WTC11 (cell line): ENCODE data around the gene WNK1. TPM values are rescaled to one million over a fixed set of nuclear protein-coding genes. Genes with fewer than 3 reads are reported as not detected.

Experiments
- ATAC-seq: fragments of 200-7000 bp; cut with Tn5 transposase; 2 replicates; pipeline ENCODE4 v1.10.0; 2021; ENCODE audit warnings: mild to moderate bottlenecking, moderate library complexity
- CTCF ChIA-PET: fragments of 300-600 bp; sonication (Branson Sonifier 250); formaldehyde crosslinking; loops from one replicate; lab custom pipeline; 2021; ENCODE audit warnings: antibody characterized with exemption; lab: Charles Lee
- POLR2A ChIA-PET: fragments of 350-600 bp; sonication (Branson Sonifier 250); formaldehyde crosslinking; loops from one replicate; lab custom pipeline; 2021; ENCODE audit warnings: antibody characterized with exemption; lab: Charles Lee
- DNase-seq: peaks from one replicate; pipeline ENCODE4 v3.0.0; 2021; ENCODE audit warnings: low spot score
- H3K27ac Mint-ChIP-seq: 2 replicates; pipeline ENCODE4 v1.8.0; 2021; ENCODE audit warnings: mixed read lengths
- H3K27me3 Mint-ChIP-seq: 2 replicates; pipeline ENCODE4 v1.8.0; 2021; ENCODE audit warnings: low read depth, mild to moderate bottlenecking, moderate library complexity, mixed read lengths
- H3K36me3 Mint-ChIP-seq: 2 replicates; pipeline ENCODE4 v1.8.0; 2021; ENCODE audit warnings: mixed read lengths
- H3K4me1 Mint-ChIP-seq: 2 replicates; pipeline ENCODE4 v1.8.0; 2022; ENCODE audit warnings: mixed read lengths
- H3K4me3 Mint-ChIP-seq: 2 replicates; pipeline ENCODE4 v1.8.0; 2021; ENCODE audit warnings: mild to moderate bottlenecking, moderate library complexity, mixed read lengths
- H3K9me3 Mint-ChIP-seq: 2 replicates; pipeline ENCODE4 v1.8.0; 2021; ENCODE audit warnings: mixed read lengths
- AFF4 ChIP-seq: sonication (generic); formaldehyde crosslinking; IDR thresholded peaks from 2 replicates; pipeline ENCODE4 v1.8.1; 2023; ENCODE audit warnings: mild to moderate bottlenecking, missing genetic modification reagents, borderline replicate concordance
- ETV6 ChIP-seq: sonication (generic); formaldehyde crosslinking; IDR thresholded peaks from 2 replicates; pipeline ENCODE4 v1.8.1; 2022; ENCODE audit warnings: mild to moderate bottlenecking, missing genetic modification reagents
- NR3C1 ChIP-seq: sonication (generic); formaldehyde crosslinking; conservative IDR thresholded peaks from 2 replicates; pipeline ENCODE4 v1.8.1; 2023; ENCODE audit warnings: low read depth, mild to moderate bottlenecking, missing genetic modification reagents
- SMAD4 ChIP-seq: sonication (generic); formaldehyde crosslinking; IDR thresholded peaks from 2 replicates; pipeline ENCODE4 v1.8.0; 2022; ENCODE audit warnings: mild to moderate bottlenecking, missing genetic modification reagents
- TEAD4 ChIP-seq: sonication (generic); formaldehyde crosslinking; IDR thresholded peaks from 2 replicates; pipeline ENCODE4 v1.8.0; 2022; ENCODE audit warnings: mild to moderate bottlenecking, missing genetic modification reagents
- USF2 ChIP-seq: sonication (generic); formaldehyde crosslinking; IDR thresholded peaks from 2 replicates; pipeline ENCODE4 v1.8.1; 2023; ENCODE audit warnings: mild to moderate bottlenecking, missing genetic modification reagents, moderate library complexity
- ZNF219 ChIP-seq: sonication (generic); formaldehyde crosslinking; IDR thresholded peaks from 2 replicates; pipeline ENCODE4 v1.8.0; 2023; ENCODE audit warnings: missing genetic modification reagents, mild to moderate bottlenecking, borderline replicate concordance
- ZNF416 ChIP-seq: fragments of 250-450 bp; sonication (Bioruptor Pico); IDR thresholded peaks from 2 replicates; pipeline ENCODE4 v1.9.0; 2021; ENCODE audit warnings: mild to moderate bottlenecking, inconsistent platforms
- total RNA-seq: library from RNA; stranded (reverse); gene quantifications from 3 replicates; pipeline ENCODE4 v1.2.3, GENCODE V29; 2021
- TF ChIP-seq, protein P1 (sequence below): sonication (generic); formaldehyde crosslinking; IDR thresholded peaks from 2 replicates; pipeline ENCODE4 v1.8.1; 2022; ENCODE audit warnings: low read depth, mild to moderate bottlenecking, moderate library complexity, missing genetic modification reagents, borderline replicate concordance
- TF ChIP-seq, protein P2 (sequence below): fragments of 250-450 bp; sonication (Bioruptor Pico); IDR thresholded peaks from 2 replicates; pipeline ENCODE4 v1.8.0; 2021; ENCODE audit warnings: mild to moderate bottlenecking
- TF ChIP-seq, protein P3 (sequence below): fragments of 250-450 bp; sonication (Bioruptor Pico); IDR thresholded peaks from 2 replicates; pipeline ENCODE4 v1.9.0; 2021; ENCODE audit warnings: mild to moderate bottlenecking, borderline replicate concordance
- TF ChIP-seq, protein P4 (sequence below): sonication (generic); formaldehyde crosslinking; IDR thresholded peaks from 2 replicates; pipeline ENCODE4 v1.8.0; 2023; ENCODE audit warnings: missing genetic modification reagents, mild to moderate bottlenecking, borderline replicate concordance

WNK1 gene
- total RNA-seq, 1 experiment from 2014 or later = 118 TPM

GRCh38 chr12:793037-793436 is 40.7 kb downstream of the WNK1 start:
- peaks cover 35% of the 10 kb centered on the region for H3K4me1 Mint-ChIP-seq
- H3K9me3 Mint-ChIP-seq = no peaks in the 10 kb centered on the region
- TF ChIP-seq AFF4 (CRISPR knock-in tag) = no peak
- TF ChIP-seq, protein P1, sequence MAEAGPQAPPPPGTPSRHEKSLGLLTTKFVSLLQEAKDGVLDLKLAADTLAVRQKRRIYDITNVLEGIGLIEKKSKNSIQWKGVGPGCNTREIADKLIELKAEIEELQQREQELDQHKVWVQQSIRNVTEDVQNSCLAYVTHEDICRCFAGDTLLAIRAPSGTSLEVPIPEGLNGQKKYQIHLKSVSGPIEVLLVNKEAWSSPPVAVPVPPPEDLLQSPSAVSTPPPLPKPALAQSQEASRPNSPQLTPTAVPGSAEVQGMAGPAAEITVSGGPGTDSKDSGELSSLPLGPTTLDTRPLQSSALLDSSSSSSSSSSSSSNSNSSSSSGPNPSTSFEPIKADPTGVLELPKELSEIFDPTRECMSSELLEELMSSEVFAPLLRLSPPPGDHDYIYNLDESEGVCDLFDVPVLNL (CRISPR knock-in tag) = no peak
- TF ChIP-seq TEAD4 = no peak
- no peak for TF ChIP-seq ETV6 (CRISPR knock-in tag)
- TF ChIP-seq NR3C1 (CRISPR knock-in tag) = no peak
- TF ChIP-seq ZNF219 (CRISPR knock-in tag) = no peak
- TF ChIP-seq, protein P2, sequence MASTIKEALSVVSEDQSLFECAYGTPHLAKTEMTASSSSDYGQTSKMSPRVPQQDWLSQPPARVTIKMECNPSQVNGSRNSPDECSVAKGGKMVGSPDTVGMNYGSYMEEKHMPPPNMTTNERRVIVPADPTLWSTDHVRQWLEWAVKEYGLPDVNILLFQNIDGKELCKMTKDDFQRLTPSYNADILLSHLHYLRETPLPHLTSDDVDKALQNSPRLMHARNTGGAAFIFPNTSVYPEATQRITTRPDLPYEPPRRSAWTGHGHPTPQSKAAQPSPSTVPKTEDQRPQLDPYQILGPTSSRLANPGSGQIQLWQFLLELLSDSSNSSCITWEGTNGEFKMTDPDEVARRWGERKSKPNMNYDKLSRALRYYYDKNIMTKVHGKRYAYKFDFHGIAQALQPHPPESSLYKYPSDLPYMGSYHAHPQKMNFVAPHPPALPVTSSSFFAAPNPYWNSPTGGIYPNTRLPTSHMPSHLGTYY = no peak
- TF ChIP-seq SMAD4 = no peak
- no peak for TF ChIP-seq ZNF416 (CRISPR knock-in tag)
- TF ChIP-seq, protein P3, sequence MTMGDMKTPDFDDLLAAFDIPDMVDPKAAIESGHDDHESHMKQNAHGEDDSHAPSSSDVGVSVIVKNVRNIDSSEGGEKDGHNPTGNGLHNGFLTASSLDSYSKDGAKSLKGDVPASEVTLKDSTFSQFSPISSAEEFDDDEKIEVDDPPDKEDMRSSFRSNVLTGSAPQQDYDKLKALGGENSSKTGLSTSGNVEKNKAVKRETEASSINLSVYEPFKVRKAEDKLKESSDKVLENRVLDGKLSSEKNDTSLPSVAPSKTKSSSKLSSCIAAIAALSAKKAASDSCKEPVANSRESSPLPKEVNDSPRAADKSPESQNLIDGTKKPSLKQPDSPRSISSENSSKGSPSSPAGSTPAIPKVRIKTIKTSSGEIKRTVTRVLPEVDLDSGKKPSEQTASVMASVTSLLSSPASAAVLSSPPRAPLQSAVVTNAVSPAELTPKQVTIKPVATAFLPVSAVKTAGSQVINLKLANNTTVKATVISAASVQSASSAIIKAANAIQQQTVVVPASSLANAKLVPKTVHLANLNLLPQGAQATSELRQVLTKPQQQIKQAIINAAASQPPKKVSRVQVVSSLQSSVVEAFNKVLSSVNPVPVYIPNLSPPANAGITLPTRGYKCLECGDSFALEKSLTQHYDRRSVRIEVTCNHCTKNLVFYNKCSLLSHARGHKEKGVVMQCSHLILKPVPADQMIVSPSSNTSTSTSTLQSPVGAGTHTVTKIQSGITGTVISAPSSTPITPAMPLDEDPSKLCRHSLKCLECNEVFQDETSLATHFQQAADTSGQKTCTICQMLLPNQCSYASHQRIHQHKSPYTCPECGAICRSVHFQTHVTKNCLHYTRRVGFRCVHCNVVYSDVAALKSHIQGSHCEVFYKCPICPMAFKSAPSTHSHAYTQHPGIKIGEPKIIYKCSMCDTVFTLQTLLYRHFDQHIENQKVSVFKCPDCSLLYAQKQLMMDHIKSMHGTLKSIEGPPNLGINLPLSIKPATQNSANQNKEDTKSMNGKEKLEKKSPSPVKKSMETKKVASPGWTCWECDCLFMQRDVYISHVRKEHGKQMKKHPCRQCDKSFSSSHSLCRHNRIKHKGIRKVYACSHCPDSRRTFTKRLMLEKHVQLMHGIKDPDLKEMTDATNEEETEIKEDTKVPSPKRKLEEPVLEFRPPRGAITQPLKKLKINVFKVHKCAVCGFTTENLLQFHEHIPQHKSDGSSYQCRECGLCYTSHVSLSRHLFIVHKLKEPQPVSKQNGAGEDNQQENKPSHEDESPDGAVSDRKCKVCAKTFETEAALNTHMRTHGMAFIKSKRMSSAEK (CRISPR knock-in tag) = no peak
- TF ChIP-seq USF2 (CRISPR knock-in tag) = no peak
- POLR2A ChIA-PET = no interaction called here
- no peak for DNase-seq
- no peak for ATAC-seq
- no peaks in the 10 kb centered on the region for H3K27me3 Mint-ChIP-seq
- CTCF ChIA-PET = no interaction called here
- H3K27ac Mint-ChIP-seq = no peak overlapping the region
- H3K4me3 Mint-ChIP-seq = no peak overlapping the region
- no peaks in the 10 kb centered on the region for H3K36me3 Mint-ChIP-seq

DNA sequence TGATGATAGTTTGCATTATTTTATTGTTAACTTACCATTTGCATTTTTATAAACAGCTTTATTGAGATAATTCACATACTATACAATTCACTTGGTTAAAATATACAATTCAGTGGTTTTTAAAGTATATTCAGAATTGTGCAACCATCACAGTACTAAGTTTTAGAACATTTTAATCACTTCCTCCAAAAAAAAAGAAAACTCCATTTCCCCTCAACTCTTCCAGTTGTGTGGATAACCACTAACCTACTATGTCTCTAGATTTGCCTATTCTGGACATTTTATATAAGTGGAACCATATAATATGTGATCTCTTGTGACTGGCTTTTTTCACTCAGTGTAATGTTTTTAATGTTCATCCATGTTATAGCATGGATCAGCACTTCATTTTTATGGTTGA is 41.3 kb downstream of the WNK1 start:
- ChIA-PET CTCF (no interaction called here), POLR2A (no interaction called here)
- Mint-ChIP-seq H3K4me3 (no peak overlapping the region), H3K9me3 (no peaks in the 10 kb centered on the region), H3K36me3 (no peaks in the 10 kb centered on the region), H3K27ac (no peak overlapping the region), H3K4me1 (peaks cover 35% of the 10 kb centered on the region), H3K27me3 (no peaks in the 10 kb centered on the region)
- TF ChIP-seq, protein P4, sequence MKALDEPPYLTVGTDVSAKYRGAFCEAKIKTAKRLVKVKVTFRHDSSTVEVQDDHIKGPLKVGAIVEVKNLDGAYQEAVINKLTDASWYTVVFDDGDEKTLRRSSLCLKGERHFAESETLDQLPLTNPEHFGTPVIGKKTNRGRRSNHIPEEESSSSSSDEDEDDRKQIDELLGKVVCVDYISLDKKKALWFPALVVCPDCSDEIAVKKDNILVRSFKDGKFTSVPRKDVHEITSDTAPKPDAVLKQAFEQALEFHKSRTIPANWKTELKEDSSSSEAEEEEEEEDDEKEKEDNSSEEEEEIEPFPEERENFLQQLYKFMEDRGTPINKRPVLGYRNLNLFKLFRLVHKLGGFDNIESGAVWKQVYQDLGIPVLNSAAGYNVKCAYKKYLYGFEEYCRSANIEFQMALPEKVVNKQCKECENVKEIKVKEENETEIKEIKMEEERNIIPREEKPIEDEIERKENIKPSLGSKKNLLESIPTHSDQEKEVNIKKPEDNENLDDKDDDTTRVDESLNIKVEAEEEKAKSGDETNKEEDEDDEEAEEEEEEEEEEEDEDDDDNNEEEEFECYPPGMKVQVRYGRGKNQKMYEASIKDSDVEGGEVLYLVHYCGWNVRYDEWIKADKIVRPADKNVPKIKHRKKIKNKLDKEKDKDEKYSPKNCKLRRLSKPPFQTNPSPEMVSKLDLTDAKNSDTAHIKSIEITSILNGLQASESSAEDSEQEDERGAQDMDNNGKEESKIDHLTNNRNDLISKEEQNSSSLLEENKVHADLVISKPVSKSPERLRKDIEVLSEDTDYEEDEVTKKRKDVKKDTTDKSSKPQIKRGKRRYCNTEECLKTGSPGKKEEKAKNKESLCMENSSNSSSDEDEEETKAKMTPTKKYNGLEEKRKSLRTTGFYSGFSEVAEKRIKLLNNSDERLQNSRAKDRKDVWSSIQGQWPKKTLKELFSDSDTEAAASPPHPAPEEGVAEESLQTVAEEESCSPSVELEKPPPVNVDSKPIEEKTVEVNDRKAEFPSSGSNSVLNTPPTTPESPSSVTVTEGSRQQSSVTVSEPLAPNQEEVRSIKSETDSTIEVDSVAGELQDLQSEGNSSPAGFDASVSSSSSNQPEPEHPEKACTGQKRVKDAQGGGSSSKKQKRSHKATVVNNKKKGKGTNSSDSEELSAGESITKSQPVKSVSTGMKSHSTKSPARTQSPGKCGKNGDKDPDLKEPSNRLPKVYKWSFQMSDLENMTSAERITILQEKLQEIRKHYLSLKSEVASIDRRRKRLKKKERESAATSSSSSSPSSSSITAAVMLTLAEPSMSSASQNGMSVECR = no peak
- ATAC-seq (no peak), DNase-seq (no peak)
